ENCODE results near the gene S1PR3.
"Not testable (repeated sequence)": the region's sequence is repeated elsewhere in the genome, so short reads cannot be mapped to it uniquely, and the experiment has no call there.

S1PR3 gene

DNA sequence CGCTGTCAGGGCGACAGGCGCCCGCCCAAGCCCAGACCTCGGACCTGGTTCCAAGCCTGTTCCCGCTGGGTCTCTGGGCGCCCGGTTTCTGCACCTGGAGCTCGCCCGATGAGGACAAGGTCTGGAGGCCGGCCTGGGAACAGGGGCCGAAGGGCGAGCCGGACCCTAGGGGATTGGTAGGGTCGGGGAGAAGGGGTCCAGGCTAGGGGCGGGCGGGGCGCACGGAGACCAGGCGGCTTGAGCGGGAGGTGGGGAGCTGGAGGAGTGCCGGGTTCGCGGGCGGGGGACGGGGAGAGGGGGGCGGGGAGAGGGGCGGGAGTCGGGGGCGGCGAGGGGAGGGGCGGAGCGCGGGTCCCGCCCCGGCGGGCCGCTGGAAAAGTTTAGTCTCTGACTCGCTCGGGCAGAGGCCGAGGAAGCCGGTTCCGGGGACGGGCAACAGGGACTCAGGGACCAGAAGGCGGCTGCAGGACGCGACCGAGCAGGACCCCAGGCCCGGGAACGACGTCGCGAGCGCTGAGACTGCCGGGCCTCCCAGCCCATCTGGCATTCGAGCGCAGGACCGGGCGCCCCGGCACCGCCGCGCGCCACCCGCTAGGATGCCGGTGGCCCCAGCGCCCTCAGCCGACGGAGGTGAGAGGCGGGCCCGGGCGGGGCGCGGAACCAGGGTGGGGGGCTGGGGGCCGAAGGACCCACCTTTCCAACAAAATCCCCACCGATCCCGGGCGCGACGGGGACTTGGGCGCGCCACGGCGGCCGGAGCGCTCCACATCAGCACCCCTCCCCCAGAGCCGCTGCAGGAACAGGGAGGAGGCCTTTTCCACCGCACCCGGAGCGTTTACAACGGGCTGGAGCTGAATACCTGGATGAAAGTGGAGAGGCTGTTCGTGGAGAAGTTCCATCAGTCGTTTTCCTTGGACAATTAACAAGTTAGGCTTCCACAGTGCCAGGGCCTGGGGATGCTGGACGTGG is at the start of gene S1PR3:
S1PR3 (plus strand) TSS at position 403 of the 969 bp plus-strand sequence. CDS start 9,733 bp downstream, outside the sequence.
- DNase-seq (ENCODE audit: low spot score) = peak; percentile 44

DNA sequence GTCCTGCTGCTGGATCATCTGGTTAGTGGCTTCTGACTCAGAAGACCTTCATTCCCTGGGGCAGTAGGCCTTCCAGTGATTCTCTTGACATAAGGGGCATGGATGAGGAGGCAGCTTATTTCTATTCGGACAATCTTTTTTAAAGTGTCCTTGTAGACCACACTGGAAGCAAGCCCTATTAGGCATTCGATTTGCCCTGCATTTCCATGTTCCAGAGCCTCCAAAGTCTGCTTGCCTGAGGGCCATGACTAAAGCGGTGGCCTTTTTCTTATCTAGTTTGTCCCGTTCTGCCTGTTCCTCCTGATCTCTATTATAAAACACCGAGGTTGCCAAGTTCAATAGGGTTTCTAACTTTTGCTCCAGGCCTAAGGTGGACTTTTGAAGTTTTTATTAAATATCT is 49.7 kb upstream of the S1PR3 start:
- not testable (repeated sequence) for DNase-seq (ENCODE audit: low spot score)

DNA sequence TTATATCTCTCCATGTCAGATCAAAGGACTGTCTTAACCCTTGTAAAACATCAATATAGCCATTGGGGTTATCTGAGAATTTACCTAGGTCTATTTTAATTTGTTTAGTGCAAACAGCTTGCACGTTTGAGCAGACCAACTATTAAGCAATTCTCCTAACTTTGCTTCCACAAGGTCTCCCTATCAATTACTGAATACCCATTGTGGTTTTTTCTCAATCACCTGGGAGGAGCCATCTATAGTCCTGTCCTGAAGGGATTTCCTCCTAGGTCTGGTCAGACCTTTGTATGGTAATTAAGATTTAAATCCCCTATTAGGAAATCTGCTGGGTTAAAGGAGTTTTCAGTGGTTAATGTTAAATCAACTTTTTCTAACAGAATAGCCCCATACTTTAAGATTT is 48.9 kb upstream of the S1PR3 start:
- no peak for DNase-seq (ENCODE audit: low spot score)

DNA sequence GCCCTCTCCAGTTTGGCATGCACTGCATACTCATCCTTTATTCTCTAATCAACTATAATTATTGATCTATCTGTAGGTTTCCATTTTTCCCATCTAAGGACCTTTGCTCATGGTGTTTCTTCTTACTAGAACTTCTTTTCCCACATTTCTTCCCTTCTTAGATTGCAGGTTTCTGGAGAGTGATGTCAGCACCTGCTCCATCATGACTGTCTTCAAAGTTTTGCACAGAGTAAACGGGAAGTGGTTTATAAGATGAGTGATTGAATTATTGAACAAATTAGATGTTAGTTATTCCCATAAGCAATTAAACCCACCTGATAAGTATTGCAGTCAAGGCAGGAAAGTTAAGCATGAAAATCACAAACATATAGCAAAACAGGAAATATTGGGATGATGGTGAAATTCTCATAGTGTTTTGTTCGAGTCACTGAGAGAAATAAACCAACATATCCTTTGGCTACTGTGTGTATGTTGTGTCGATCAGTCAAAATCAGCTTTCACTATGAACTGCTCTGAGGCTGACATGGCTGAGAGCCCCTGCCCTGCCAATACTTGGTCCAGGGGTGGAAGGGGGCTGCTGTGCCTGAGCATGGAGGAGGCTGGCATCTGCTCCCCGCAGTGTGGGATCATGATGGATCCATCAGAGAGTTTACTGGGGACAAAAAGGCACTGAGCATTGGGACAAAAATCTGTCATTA is 45.5 kb upstream of the S1PR3 start:
- no peak for DNase-seq (ENCODE audit: low spot score)

DNA sequence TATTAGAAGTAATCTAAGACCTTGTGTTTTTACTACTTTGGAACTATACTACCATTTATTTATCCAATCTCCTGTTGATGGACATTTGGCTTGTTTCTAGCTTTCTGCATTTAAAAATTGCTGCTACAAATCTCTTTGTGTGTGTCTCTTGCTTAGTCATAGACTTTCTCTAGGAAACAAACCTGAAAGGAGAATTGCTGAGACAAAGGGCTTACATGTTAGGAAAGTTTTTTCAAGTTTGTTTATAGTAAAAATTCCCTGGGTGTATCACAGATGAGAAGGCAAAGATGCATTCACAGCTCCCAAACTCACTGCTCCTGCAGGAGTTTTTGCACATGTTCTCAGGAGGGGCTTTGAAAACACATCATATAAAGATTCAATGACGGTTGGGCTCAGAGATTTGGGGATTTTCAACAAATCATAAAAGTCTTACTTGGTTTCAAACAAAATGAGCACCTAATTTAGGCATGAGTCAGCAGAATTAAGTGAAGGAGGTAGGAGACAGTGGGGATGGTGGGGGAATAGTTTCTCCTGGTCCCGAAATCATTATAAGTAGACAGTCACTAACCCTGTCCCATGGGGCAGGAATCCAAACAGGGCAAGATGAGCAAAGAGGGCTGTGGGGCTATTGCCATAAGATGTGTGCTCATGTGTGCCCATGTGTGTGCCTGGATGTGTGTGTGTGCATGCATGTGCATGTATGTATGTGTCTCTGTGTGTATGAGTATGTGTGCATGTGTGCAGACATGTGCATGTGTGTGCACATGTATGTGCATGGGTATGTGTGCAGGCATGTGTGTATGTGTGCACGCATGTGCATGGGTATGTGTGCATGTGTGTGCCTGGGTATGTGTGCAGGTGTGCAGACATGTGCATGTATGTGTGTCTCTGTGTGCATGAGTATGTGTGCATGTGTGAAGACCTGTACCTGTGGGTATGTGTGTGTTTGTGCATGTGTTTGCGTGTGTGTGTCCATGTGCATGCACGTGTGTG is 43.4 kb upstream of the S1PR3 start:
- no peak for DNase-seq (ENCODE audit: low spot score)

DNA sequence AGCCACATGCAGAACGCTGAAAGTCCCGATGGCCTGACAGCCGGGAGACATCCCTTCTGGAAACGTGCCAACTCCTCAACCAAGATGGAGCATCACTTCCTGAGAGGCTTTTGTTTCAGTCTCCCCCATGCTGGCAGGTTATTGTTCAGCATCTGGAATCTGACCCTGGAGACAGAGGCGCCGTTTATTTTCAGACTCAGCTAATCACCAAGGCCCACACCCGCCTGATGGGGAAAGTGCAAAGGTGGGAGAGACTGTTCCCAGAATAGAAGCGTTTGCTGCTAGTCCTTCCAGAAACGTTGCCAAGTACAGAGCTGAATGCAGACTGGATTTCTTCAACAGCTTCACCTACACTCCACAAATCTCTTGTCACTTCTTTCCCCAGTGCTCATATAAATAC is 41.8 kb upstream of the S1PR3 start:
- no peak for DNase-seq (ENCODE audit: low spot score)

DNA sequence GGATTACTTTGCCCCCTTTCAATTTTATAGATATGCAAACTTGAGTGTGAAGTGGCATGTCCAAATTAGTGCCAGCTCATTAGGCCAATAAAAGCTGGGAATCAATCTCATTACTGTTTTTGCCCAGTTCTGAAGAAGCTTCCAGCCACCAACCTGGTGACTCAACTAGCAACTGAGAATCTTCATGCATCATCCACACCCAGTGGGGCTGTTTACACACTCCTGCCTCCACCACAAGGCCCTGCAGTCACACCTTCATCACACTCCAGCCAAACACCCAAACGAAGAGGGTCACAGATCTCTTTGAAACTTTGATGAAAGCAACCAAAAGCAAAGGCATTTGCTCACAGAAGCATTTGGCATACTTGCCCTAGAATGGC is 41.3 kb upstream of the S1PR3 start:
- no peak for DNase-seq (ENCODE audit: low spot score)

DNA sequence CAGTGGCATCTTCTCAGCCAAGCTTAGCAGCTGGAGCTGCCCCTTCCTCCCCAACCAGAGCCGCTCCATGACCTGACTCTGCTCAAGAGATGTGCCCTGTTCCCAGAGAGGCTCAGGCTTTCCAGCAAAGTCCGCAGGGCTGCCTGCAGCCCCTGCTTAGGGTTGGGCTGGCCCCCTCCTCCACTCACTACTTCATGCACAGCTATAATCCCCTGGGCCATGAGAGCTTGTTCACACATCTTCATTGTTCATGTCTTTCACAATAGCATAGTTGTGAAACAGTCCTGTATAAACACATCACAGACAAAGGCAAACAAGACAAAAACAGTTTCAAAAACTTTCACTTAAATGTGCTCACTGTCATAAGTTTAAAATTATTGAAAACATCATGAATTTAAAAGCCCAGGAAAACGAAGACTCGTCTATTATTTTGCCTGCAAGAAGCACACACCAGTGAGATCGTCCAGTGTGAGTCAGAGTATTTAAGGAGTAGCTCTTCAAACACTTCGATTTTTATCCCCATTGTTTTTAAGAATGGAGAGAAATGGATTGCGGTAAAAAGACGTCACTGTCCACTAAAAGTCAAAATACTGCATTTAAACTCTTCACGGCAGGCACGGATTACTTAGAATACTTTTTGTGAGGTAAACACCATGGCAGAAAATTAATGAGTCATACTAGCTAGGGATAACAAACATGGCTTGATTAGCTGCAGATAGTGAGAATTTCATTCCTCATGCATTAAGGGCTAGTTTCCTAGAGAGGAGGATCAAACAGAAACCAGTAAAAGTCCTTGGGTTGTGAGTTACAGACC is 40.7 kb upstream of the S1PR3 start:
- peak; percentile 23 for DNase-seq (ENCODE audit: low spot score)

DNA sequence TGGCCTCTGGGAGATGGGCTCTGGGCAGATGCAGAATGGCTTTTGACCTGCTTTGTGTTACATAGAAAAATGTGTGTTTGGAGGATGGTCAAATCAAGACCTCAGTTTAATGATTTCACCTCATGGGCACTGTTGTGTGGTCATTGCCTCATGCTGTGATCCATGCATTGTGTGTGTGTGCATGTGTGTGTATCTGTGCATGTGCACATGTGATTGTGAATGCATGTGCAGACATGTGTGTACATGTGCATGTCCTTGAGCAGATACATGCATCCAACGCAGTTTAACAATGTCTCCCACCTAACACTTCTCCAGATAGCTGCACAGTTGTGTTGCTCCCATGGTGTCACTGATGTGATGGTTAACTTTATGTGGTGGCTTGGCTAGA is 40.1 kb upstream of the S1PR3 start:
- no peak for DNase-seq (ENCODE audit: low spot score)

DNA sequence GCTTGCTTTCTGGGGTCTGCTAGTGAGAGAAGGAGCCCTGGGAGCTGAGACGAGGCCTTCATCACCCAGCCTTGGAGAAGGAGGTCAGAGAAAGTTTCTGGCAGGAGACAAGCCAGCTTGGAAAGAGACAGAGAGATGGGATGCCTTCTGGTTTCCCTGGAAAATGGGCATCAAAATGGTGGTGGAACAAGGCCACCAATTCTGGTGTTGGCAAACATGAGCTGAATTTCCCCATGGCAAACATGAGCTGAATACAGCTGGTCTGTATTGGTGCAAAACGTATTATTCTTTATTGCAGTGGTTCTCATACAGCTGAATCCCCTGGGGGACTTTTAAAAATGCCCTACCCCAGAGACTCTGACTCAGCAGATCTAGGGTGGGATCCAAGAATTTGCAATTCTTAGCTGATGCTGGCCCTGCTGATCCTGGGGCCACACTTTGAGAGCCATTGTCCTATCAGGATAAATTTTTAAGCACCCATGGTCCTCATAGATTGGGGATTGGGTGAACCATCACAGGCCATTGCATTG is 39.1 kb upstream of the S1PR3 start:
- no peak for DNase-seq (ENCODE audit: low spot score)

DNA sequence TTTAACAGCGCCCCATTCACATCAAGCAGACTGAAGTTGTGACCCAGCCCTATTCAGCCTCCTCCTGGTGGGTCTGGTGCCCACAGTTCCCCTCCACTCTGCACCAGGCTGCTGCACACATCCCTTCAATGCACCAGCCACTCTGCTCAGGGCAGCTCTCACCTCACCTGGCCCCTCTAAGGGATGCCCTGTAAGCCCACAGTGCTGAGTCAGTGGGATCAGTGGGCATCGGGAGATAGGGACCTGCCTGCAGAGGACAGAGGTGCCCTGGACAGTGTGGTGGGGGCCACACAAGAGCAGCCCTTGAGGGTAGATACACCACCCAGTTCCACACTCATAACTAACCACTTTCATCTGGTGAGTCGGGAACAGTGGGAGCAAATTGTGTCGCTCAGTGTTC is 38.3 kb upstream of the S1PR3 start:
- no peak for DNase-seq (ENCODE audit: low spot score)

DNA sequence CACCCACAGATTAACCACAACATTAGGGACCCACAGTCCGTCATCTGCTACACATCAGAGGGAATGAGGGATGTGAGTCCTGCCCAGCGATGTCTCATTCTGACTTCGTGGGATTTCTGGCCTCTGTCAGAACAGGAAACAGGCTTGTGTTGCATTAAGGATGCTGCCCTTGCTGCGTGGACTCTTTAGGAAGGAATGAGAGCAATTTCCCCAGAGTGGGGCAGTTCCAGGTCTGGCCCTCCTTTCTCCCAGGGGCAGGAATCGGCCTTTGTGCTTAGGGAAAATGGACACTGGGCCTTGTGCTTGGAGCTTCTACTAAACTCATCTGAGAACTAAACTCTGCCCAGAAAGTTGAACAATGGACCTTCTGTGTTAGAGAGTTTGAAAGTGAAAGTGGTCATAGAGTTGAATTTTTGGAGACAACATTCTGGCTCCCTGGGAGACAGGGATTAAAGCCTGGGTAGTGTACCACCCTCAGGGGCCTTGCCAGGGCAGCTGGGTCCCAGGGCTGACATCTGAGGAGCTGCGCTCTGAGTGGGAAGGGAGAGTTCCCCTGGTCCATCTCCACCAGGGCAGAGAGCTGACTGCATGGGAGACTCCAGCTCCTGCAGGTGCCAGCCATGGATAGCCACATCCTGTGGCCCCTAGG is 37.8 kb upstream of the S1PR3 start:
- no peak for DNase-seq (ENCODE audit: low spot score)

DNA sequence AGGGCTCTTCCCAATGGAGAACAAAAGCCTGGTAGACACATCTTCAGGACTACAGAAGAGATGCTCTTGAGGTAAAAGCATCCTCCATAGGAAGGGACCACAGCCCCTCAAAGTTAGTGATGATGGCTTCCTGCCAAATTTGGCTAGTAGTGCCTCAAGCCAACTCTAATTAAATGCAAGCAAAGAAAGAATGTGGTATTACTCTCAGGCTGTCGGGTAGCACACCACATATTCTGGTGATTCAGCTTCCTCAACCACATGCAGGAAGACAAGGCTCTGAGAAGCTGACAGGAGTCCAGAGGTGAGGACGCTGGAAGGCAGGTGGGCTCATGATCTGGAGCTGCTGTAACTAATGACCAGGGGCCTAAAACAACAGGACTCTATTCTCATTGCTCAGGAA is 37.2 kb upstream of the S1PR3 start:
- DNase-seq (ENCODE audit: low spot score) = no peak

DNA sequence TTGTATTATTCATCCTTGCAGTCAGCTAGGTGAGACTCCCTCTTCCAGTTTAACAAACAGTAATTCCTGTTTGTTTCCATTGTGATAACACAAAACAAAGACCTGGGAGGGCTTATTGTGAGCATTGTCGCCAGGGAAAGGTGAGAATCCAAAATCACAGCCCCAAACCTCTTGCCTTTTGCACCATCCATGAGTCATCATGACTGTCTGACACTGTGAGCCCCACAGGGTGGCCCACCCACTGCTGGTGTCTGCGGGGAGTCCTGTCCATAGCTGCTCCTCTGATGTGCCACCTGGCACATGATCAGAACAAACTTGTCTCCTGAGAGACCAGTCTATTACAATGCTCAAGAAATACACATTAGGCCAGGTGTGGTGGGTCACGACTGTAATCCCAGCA is 33.7 kb upstream of the S1PR3 start:
- DNase-seq (ENCODE audit: low spot score) = no peak

DNA sequence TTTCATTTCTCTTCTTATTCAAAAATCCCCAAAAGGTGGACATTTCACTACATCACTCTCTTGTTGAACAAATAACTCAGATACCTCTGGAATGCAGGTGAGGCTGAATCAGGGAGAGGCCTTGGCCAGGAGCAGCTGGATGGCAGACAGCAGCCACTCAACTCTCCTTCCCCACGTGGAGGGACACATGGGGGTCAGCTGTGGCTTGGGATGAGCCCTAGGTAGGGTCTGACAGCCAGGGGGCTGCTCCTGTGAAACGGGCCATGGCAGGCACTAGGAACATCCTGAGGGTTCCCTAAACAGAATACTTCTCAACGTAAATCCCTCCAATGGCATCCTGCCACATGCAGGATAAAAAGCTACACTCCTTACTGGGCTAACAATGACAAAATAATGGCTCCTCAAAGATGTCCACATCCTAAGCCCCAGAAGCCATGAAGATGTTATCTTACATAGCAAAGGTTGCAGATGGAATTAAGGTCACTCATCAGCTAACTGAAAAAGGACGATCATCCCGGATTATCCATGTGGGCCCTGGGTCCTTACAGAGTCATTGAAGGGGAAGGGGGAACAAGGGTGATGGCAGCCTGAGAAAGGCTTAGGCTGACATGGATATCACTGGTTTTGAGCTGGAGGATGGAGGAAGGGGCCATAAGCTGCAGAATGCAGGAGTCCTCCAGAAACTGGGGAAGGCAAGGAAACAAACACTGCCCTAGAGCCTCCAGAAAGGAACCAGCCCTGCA is 31.4 kb upstream of the S1PR3 start:
- no peak for DNase-seq (ENCODE audit: low spot score)

DNA sequence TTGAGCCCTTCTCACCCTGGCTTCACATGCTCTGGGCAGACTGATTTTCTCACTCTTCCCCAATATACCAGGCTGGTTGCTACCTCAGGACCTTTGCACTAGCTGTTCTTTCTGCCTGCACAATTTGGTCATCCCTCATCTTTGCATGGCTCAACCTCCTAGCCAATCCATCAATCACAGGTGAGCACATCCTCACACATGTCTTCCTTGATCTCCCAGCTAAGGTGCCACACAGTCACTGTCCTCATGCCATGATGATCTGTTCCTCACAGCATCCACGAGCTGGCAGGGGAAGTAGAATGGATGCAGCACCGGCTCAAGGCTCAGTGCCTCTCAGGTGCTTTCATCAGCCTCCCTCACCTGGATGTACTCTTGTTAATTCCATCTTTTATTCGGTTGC is 30.6 kb upstream of the S1PR3 start:
- no peak for DNase-seq (ENCODE audit: low spot score)

DNA sequence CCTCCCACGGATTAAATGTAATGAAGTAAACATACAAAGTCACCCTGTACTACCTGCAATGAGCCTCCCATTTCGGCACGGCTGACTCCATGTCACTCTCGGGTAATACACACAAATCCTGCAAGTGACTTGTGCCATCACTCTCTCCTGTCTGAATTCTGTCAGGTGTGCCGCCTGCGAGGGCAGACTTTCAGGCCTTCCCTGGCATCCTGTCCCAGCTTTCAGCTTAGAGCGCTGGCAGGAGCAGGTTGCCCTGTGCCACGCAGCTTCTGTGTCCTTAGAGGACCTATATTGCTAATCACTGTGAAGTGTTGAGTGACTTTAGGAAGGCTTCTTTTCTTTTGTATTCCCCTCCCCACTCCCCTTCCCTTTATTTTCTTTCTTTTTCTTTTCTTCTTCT is 25.8 kb upstream of the S1PR3 start:
- DNase-seq (ENCODE audit: low spot score) = no peak

DNA sequence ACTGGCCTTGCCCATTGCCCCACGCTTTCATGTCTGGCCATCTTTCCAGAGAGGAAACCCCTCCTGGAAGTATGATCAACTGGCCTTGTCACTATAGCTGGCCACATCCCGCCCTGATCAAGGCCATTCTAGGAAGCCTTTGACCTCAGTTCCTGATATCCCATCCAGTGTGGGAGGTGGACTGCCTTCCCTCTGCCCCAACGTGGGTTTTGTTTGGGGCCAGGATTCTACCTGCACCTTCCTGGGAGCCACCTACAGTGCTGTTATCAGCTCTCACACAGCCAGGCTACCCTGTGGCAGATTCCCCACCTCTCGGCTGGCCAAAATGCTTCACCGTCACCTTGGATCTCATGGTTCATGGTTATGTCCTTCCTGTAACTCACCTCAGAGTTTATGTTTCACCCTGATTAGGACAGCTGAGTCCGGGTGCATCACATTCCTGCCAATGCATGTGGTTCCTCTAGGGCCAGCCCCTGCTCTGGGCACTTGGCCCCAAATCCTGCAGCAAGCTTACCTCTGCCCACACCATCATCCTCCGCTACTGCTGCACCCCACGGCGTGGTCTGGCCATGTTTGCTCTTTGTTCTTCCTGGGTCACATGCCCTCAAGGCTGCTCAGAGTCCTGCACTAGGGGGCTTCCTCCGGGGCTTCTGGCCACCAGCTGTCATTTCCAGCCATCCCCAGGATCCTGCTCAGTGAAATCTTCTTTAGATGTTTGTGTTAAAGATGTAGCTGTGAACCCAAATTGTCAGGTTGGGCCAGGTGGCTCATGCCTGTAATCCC is 24.2 kb upstream of the S1PR3 start:
- DNase-seq (ENCODE audit: low spot score) = no peak

DNA sequence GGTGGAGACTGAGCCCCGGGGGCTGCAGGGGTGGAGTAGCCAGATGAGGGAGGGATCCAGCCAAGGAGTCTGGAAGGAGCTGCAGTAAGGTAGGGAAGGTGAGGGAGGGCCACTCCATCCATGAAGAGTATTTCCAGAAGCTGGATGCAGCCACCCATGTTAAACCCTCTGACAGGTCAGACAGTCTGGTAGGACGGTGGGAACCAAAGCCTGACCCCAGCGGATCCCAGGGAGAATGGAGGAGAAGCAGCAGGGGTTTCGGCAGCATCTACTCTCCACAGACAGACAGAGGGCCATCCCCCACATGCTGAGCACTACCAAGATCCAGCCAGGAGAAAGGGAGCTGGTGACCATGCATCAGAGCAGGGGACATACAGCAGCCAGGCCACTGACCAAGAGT is 22.5 kb upstream of the S1PR3 start:
- DNase-seq (ENCODE audit: low spot score) = no peak

All from HuH-7 (cell line).